HEK293 (cell line): ENCODE measurements around the gene KCTD15.

ENCODE experiments used
- MYNN ChIP-seq: fragments of 450-650 bp; formaldehyde crosslinking; IDR thresholded peaks from 2 replicates; pipeline ENCODE4 v1.5.1; 2016; ENCODE audit warnings: missing biosample characterization, missing genetic modification characterization, borderline replicate concordance
- OSR2 ChIP-seq: fragments of 450-650 bp; formaldehyde crosslinking; IDR thresholded peaks from 2 replicates; pipeline ENCODE4 v1.5.1; 2016; ENCODE audit warnings: missing biosample characterization, missing genetic modification characterization
- RBAK ChIP-seq: fragments of 450-650 bp; formaldehyde crosslinking; IDR thresholded peaks from 2 replicates; pipeline ENCODE4 v1.5.1; 2016; ENCODE audit warnings: missing biosample characterization, missing genetic modification characterization
- ZFHX2 ChIP-seq: fragments of 450-650 bp; formaldehyde crosslinking; conservative IDR thresholded peaks from 2 replicates; pipeline ENCODE4 v1.5.1; 2016; ENCODE audit warnings: missing biosample characterization, missing genetic modification characterization
- ZNF133 ChIP-seq: fragments of 450-650 bp; formaldehyde crosslinking; IDR thresholded peaks from 2 replicates; pipeline ENCODE4 v1.5.1; 2016; ENCODE audit warnings: missing biosample characterization, missing genetic modification characterization
- ZNF354C ChIP-seq: fragments of 450-650 bp; formaldehyde crosslinking; IDR thresholded peaks from 2 replicates; pipeline ENCODE4 v1.5.1; 2016; ENCODE audit warnings: missing biosample characterization, missing genetic modification characterization, low read depth, borderline replicate concordance
- ZNF404 ChIP-seq: fragments of 450-650 bp; formaldehyde crosslinking; IDR thresholded peaks from 2 replicates; pipeline ENCODE4 v1.5.1; 2017; ENCODE audit warnings: missing biosample characterization, missing genetic modification characterization
- ZNF473 ChIP-seq: fragments of 450-650 bp; formaldehyde crosslinking; IDR thresholded peaks from 2 replicates; pipeline ENCODE4 v1.5.1; 2017; ENCODE audit warnings: missing biosample characterization, missing genetic modification characterization
- ZNF48 ChIP-seq: fragments of 450-650 bp; formaldehyde crosslinking; IDR thresholded peaks from 2 replicates; pipeline ENCODE4 v1.5.1; 2016; ENCODE audit warnings: missing biosample characterization, missing genetic modification characterization
- TF ChIP-seq, protein P1 (sequence below): fragments of 450-650 bp; formaldehyde crosslinking; IDR thresholded peaks from 2 replicates; pipeline ENCODE4 v1.5.1; 2017; ENCODE audit warnings: missing biosample characterization, missing genetic modification characterization
- TF ChIP-seq, protein P2 (sequence below): fragments of 450-650 bp; formaldehyde crosslinking; IDR thresholded peaks from 2 replicates; pipeline ENCODE4 v1.5.1; 2016; ENCODE audit warnings: missing biosample characterization, missing genetic modification characterization
- TF ChIP-seq, protein P3 (sequence below): fragments of 450-650 bp; formaldehyde crosslinking; IDR thresholded peaks from 2 replicates; pipeline ENCODE4 v1.5.1; 2016; ENCODE audit warnings: missing biosample characterization, missing genetic modification characterization
- TF ChIP-seq, protein P4 (sequence below): fragments of 450-650 bp; formaldehyde crosslinking; IDR thresholded peaks from 2 replicates; pipeline ENCODE4 v1.5.1; 2016; ENCODE audit warnings: missing biosample characterization, missing genetic modification characterization, borderline replicate concordance
- TF ChIP-seq, protein P5 (sequence below): fragments of 450-650 bp; formaldehyde crosslinking; IDR thresholded peaks from 2 replicates; pipeline ENCODE4 v1.5.0; 2017; ENCODE audit warnings: missing biosample characterization, missing genetic modification characterization, borderline replicate concordance
- TF ChIP-seq, protein P6 (sequence below): fragments of 450-650 bp; formaldehyde crosslinking; IDR thresholded peaks from 2 replicates; pipeline ENCODE4 v1.5.1; 2016; ENCODE audit warnings: missing biosample characterization, missing genetic modification characterization
- TF ChIP-seq, protein P7 (sequence below): fragments of 450-650 bp; formaldehyde crosslinking; IDR thresholded peaks from 2 replicates; pipeline ENCODE4 v1.5.1; 2016; ENCODE audit warnings: missing biosample characterization, missing genetic modification characterization
- TF ChIP-seq, protein P8 (sequence below): fragments of 450-650 bp; formaldehyde crosslinking; IDR thresholded peaks from 2 replicates; pipeline ENCODE4 v1.5.1; 2017; ENCODE audit warnings: missing biosample characterization, missing genetic modification characterization
- TF ChIP-seq, protein P9 (sequence below): fragments of 450-650 bp; formaldehyde crosslinking; IDR thresholded peaks from 2 replicates; pipeline ENCODE4 v1.5.1; 2016; ENCODE audit warnings: missing biosample characterization, missing genetic modification characterization
- TF ChIP-seq, protein P10 (sequence below): fragments of 450-650 bp; formaldehyde crosslinking; IDR thresholded peaks from 2 replicates; pipeline ENCODE4 v1.5.1; 2016; ENCODE audit warnings: missing biosample characterization, missing genetic modification characterization

Gene KCTD15

DNA sequence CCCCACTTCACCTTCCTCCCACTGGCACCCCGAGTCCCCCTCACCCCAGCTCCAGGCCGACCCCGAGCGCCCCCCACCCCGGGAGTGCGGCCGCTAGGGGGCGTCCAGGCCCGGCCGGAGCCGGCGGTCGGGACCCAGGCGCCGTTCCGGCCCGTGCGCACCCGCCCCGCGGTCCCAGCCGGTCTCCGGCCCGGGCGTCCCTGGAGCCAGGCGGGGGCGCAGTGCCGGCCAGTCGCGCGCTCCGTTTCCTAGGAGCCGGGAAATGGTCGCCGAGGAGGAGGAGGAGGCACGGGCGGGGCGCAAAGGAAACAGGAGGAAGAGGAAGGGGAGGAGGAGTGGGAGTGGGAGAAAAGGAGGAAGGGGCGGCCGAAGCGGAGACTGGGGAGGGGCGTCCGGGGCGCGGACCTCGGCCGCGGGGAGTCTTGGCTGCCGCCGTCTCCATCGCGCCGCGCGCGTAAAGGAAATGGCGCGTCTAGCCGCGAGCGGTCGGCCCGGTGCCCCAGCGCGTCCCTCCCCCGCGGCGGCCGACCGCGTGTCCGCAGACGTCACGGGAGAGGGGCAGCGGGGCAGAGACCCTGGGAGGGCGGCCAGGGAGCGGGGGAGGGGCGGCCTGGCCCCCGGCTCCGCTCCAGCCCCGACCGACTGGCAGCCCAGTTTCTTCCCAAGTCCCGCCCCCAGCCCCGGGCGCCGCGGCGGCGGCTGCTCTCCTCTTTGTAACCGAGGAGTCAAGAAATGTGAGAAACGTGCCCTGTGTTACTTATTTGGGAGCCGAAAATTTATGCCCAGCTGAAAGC lies 1.1 kb upstream of the KCTD15 start (continued):
- TF ChIP-seq, protein P1, sequence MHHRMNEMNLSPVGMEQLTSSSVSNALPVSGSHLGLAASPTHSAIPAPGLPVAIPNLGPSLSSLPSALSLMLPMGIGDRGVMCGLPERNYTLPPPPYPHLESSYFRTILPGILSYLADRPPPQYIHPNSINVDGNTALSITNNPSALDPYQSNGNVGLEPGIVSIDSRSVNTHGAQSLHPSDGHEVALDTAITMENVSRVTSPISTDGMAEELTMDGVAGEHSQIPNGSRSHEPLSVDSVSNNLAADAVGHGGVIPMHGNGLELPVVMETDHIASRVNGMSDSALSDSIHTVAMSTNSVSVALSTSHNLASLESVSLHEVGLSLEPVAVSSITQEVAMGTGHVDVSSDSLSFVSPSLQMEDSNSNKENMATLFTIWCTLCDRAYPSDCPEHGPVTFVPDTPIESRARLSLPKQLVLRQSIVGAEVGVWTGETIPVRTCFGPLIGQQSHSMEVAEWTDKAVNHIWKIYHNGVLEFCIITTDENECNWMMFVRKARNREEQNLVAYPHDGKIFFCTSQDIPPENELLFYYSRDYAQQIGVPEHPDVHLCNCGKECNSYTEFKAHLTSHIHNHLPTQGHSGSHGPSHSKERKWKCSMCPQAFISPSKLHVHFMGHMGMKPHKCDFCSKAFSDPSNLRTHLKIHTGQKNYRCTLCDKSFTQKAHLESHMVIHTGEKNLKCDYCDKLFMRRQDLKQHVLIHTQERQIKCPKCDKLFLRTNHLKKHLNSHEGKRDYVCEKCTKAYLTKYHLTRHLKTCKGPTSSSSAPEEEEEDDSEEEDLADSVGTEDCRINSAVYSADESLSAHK (tag by site-specific recombination) = peak; percentile 23; the same call in 1 of the 2 replicates
- TF ChIP-seq, protein P2, sequence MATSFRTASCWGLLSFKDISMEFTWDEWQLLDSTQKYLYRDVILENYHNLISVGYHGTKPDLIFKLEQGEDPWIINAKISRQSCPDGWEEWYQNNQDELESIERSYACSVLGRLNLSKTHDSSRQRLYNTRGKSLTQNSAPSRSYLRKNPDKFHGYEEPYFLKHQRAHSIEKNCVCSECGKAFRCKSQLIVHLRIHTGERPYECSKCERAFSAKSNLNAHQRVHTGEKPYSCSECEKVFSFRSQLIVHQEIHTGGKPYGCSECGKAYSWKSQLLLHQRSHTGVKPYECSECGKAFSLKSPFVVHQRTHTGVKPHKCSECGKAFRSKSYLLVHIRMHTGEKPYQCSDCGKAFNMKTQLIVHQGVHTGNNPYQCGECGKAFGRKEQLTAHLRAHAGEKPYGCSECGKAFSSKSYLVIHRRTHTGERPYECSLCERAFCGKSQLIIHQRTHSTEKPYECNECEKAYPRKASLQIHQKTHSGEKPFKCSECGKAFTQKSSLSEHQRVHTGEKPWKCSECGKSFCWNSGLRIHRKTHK = no peak
- TF ChIP-seq ZNF404 (tag by site-specific recombination) (no peak), ZFHX2 (tag by site-specific recombination) (peak; percentile 98), ZNF473 (no peak), ZNF133 (tag by site-specific recombination) (peak; percentile 31; the same call in 1 of the 2 replicates), ZNF48 (tag by site-specific recombination) (no peak), RBAK (peak; percentile 17; the same call in 1 of the 2 replicates), MYNN (tag by site-specific recombination) (0 out of 2 replicates have a peak, but pooled peaks have one; percentile 60), ZNF354C (tag by site-specific recombination) (no peak), OSR2 (tag by site-specific recombination) (no peak; the same call in 1 of the 2 replicates)
- TF ChIP-seq, protein P3, sequence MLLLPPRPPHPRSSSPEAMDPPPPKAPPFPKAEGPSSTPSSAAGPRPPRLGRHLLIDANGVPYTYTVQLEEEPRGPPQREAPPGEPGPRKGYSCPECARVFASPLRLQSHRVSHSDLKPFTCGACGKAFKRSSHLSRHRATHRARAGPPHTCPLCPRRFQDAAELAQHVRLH = peak; percentile 41
- TF ChIP-seq, protein P4, sequence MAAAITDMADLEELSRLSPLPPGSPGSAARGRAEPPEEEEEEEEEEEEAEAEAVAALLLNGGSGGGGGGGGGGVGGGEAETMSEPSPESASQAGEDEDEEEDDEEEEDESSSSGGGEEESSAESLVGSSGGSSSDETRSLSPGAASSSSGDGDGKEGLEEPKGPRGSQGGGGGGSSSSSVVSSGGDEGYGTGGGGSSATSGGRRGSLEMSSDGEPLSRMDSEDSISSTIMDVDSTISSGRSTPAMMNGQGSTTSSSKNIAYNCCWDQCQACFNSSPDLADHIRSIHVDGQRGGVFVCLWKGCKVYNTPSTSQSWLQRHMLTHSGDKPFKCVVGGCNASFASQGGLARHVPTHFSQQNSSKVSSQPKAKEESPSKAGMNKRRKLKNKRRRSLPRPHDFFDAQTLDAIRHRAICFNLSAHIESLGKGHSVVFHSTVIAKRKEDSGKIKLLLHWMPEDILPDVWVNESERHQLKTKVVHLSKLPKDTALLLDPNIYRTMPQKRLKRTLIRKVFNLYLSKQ (tag by site-specific recombination) = 0 out of 2 replicates have a peak, but pooled peaks have one; percentile 73
- TF ChIP-seq, protein P5, sequence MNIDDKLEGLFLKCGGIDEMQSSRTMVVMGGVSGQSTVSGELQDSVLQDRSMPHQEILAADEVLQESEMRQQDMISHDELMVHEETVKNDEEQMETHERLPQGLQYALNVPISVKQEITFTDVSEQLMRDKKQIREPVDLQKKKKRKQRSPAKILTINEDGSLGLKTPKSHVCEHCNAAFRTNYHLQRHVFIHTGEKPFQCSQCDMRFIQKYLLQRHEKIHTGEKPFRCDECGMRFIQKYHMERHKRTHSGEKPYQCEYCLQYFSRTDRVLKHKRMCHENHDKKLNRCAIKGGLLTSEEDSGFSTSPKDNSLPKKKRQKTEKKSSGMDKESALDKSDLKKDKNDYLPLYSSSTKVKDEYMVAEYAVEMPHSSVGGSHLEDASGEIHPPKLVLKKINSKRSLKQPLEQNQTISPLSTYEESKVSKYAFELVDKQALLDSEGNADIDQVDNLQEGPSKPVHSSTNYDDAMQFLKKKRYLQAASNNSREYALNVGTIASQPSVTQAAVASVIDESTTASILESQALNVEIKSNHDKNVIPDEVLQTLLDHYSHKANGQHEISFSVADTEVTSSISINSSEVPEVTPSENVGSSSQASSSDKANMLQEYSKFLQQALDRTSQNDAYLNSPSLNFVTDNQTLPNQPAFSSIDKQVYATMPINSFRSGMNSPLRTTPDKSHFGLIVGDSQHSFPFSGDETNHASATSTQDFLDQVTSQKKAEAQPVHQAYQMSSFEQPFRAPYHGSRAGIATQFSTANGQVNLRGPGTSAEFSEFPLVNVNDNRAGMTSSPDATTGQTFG (tag by site-specific recombination) = peak; percentile 47; the same call in 1 of the 2 replicates
- TF ChIP-seq, protein P6, sequence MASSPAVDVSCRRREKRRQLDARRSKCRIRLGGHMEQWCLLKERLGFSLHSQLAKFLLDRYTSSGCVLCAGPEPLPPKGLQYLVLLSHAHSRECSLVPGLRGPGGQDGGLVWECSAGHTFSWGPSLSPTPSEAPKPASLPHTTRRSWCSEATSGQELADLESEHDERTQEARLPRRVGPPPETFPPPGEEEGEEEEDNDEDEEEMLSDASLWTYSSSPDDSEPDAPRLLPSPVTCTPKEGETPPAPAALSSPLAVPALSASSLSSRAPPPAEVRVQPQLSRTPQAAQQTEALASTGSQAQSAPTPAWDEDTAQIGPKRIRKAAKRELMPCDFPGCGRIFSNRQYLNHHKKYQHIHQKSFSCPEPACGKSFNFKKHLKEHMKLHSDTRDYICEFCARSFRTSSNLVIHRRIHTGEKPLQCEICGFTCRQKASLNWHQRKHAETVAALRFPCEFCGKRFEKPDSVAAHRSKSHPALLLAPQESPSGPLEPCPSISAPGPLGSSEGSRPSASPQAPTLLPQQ (tag by site-specific recombination) = peak; percentile 94
- TF ChIP-seq, protein P7, sequence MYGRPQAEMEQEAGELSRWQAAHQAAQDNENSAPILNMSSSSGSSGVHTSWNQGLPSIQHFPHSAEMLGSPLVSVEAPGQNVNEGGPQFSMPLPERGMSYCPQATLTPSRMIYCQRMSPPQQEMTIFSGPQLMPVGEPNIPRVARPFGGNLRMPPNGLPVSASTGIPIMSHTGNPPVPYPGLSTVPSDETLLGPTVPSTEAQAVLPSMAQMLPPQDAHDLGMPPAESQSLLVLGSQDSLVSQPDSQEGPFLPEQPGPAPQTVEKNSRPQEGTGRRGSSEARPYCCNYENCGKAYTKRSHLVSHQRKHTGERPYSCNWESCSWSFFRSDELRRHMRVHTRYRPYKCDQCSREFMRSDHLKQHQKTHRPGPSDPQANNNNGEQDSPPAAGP = peak; percentile 91
- TF ChIP-seq, protein P8, sequence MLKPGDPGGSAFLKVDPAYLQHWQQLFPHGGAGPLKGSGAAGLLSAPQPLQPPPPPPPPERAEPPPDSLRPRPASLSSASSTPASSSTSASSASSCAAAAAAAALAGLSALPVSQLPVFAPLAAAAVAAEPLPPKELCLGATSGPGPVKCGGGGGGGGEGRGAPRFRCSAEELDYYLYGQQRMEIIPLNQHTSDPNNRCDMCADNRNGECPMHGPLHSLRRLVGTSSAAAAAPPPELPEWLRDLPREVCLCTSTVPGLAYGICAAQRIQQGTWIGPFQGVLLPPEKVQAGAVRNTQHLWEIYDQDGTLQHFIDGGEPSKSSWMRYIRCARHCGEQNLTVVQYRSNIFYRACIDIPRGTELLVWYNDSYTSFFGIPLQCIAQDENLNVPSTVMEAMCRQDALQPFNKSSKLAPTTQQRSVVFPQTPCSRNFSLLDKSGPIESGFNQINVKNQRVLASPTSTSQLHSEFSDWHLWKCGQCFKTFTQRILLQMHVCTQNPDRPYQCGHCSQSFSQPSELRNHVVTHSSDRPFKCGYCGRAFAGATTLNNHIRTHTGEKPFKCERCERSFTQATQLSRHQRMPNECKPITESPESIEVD (tag by site-specific recombination) = peak; percentile 91
- TF ChIP-seq, protein P9, sequence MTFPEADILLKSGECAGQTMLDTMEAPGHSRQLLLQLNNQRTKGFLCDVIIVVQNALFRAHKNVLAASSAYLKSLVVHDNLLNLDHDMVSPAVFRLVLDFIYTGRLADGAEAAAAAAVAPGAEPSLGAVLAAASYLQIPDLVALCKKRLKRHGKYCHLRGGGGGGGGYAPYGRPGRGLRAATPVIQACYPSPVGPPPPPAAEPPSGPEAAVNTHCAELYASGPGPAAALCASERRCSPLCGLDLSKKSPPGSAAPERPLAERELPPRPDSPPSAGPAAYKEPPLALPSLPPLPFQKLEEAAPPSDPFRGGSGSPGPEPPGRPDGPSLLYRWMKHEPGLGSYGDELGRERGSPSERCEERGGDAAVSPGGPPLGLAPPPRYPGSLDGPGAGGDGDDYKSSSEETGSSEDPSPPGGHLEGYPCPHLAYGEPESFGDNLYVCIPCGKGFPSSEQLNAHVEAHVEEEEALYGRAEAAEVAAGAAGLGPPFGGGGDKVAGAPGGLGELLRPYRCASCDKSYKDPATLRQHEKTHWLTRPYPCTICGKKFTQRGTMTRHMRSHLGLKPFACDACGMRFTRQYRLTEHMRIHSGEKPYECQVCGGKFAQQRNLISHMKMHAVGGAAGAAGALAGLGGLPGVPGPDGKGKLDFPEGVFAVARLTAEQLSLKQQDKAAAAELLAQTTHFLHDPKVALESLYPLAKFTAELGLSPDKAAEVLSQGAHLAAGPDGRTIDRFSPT = peak; percentile 91
- TF ChIP-seq, protein P10, sequence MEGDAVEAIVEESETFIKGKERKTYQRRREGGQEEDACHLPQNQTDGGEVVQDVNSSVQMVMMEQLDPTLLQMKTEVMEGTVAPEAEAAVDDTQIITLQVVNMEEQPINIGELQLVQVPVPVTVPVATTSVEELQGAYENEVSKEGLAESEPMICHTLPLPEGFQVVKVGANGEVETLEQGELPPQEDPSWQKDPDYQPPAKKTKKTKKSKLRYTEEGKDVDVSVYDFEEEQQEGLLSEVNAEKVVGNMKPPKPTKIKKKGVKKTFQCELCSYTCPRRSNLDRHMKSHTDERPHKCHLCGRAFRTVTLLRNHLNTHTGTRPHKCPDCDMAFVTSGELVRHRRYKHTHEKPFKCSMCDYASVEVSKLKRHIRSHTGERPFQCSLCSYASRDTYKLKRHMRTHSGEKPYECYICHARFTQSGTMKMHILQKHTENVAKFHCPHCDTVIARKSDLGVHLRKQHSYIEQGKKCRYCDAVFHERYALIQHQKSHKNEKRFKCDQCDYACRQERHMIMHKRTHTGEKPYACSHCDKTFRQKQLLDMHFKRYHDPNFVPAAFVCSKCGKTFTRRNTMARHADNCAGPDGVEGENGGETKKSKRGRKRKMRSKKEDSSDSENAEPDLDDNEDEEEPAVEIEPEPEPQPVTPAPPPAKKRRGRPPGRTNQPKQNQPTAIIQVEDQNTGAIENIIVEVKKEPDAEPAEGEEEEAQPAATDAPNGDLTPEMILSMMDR (tag by site-specific recombination) = peak; percentile 99
